Measurements from ENCODE around the gene NUP214.
A peak's percentile ranks its signal among the peaks of the same experiment; 100 is the strongest.
"Not testable (repeated sequence)": the region's sequence is repeated elsewhere in the genome, so short reads cannot be mapped to it uniquely, and the experiment has no call there.

NUP214 gene

DNA sequence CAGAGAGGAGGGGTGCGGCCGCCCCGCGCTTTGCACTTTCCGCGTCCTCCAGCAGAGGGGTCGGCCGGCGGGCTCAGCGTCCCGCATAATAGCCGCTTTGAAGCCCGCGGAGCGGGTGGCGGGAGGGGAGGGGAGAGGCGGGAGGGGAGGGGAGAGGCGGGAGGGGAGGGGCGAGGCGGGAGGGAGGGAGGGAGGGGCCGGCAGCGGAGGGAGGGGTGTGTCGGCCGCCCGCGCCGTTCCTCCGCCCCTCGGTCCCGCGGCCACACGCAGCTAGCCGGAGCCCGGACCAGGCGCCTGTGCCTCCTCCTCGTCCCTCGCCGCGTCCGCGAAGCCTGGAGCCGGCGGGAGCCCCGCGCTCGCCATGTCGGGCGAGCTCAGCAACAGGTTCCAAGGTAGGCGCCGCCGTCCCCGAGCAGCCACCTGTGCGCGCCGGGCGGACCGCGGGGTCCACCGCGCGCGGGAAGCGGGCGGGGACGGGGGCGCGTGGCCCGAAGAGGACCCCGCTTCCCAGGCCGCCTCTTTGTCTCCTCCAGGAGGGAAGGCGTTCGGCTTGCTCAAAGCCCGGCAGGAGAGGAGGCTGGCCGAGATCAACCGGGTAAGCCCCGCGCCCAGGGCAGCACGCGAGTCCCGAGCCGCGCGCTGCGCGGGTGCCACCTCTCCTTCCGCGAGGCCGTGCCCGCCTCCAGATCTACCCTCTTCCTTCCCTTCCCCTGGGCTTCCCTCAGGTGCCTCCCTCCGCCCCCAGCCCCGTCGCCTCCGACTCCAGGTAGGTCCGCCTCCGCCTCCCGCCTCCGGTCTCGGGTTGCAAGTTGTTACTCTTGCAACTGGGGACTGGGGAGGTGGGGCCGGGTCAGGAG, 28.9 kb upstream of the NUP214 start, which contains the start of gene AIF1L:
AIF1L (plus strand) TSS at position 263 of the 857 bp plus-strand sequence; CDS start at position 362, 99 bp downstream.
- peak; percentile 20 to 37 for DNase-seq

- DNase-seq = no peak
Observed at GRCh38 chr9:131097126-131097947, 28.0 kb upstream of the NUP214 start.

GRCh38 chr9:131097948-131098278, 27.5 kb upstream of the NUP214 start:
- DNase-seq = no peak

DNA sequence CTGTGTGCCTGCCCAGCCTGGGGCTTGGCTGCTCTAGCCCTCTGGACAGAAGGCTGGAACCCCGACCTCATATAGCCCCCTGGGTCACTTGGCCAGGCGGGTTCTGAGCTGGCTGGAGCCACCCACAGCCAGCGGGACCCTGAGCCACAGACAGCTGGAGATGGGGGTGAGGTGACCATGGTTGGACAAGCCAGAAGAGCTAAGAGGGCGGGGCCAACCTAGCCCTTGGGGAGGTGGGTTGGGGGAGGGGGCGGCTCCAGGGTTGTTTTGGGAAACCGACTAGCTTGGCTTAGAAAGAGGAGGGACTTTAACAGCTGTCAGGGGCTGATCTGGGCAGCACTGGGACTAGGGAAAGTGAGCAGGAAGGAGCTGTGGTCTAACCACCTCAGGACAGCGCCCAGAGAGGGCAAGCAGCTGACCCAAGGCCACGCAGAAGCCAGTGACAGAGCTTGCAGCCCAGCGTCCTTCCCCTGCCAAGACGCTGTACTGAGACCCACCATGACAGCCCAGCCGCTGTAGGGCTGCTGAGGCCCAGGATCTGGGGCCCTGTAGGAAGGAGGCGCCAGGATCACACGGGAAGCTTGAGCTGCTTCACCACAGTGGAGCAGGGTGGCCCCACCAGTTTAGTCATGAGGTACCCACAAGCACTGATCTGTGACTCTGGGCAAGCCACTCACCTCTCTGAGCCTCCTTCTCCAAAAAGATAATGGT, 26.8 kb upstream of the NUP214 start:
- no peak for DNase-seq

- DNase-seq = no peak
Observed at GRCh38 chr9:131099102-131099606, 26.2 kb upstream of the NUP214 start.

DNA sequence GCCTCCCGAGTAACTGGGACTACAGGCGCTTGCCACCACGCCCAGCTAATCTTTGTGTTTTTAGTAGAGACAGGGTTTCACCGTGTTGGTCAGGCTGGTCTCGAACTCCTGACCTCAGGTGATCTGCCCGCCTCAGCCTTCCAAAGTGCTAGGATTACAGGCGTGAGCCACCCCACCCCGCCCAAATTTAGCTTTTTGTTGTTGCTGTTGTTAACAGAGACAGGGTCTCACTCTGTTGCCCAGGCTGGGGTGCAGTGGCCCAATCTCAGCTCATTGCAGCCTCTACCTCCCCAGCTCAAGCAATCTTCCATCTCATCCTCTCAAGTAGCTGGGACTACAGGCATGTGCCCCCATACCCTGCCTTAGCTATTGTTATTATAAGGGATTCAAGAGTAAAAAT, 25.5 kb upstream of the NUP214 start:
- not testable (repeated sequence) for DNase-seq

- DNase-seq = no peak
Observed at GRCh38 chr9:131100445-131100844, 24.9 kb upstream of the NUP214 start.

DNA sequence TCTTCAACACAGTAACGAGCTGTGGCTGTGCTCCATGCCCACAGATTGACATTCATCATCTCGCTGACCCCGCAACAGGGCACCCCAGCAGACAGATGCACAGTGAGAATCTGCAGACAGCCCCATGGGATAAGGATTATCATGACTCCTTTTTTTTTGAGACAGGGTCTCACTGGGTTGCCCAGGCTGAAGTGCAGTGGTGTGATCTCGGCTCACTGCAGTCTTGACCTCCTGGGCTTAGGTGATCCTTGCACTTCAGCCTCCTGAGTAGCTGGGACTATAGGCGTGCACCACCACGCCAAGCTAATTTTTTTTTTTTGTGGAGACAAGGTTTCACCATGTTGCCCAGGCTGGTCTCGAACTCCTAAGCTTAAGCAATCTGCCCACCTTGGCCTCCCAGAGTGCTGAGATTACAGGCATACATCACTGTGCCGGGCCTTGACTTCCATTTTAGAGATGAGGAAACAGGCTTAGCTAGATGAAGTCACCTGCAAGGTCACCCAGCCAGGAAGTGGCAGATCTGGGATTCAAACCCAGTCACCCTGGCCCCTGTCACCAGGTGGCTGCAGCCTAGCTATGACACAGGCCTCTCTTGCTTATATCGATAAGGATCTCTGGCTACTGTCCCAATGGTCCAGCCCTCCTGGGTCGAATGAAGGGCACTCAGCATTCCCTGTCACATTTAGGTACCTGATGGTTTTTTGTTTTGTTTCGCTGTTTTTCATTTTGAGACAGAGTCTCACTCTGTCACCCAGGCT, 24.0 kb upstream of the NUP214 start:
- DNase-seq = no peak

DNA sequence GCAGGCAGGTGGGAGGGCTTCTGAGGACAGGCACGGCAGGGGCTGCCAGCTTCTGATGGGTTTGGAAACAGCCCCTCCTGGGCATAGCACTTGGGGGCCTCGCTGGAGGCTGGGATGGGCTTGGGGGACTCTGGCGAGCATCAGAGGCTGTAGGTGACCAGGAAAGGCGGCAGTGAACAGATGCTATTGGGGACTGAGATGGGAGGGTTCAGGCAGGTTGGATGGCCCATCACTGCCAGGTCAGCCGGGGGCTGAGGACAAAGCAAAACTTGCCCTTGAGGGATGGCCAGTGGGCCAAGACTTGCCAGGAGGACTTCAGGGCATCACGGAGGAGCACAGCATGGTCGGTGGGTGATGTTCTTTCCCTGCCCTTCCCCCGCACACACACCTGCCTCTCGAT, 22.4 kb upstream of the NUP214 start:
- DNase-seq = no peak

DNA sequence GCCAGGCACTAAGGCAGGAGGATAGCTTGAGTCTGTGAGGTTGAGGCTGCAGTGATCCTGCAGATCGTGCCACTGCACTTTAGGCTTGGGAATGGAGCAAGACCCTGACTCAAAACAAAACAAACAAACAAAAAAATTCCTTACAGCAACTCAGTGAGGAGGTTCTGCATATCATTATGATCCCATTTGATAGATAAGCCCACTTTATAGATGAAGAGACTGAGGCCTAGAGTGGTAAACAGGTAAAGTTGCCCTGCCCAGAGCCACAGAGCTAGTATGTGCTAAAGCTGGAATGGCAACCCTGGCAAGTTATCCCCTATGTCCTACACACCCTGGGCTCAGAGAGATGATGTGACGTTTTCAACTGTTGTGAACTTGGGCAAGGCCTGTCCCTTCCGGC, 21.9 kb upstream of the NUP214 start:
- no peak for DNase-seq

DNA sequence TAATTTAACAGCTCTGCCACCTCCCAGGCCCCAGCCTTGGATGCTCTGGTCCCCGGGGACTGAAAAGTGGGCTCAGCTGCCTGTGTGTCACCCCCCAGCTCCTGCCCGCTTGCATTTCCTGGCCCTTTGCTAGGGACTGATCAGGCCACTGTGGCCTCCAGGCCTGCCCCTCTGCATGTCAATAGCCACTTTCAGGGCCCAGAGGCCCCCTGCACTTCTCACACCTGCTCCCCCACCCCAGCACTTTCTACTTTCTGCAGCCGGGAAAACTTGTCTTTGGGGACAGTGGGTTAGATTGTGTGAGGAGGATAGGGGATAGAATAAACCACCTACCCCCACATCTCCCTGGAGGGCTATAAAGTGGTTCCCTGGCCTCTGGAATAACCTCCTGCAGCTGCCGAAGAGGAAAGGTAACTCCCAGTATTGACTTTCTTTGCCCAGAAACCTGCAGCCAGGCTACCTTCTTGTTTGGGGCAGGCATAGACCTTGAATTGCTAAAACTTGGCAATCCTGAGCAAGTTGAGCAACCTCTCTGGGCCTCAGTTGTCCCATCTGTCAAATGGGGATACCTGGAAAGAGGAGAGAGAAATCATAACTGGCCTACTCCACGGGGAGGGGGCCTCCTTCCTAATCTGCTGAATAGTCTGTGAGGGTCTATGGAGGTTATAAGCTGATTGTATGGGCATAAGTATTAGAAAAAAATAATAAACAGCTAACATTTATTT, 21.2 kb upstream of the NUP214 start:
- no peak for DNase-seq

GRCh38 chr9:131105952-131106351, 19.4 kb upstream of the NUP214 start:
- no peak for DNase-seq

GRCh38 chr9:131107760-131108159, 17.6 kb upstream of the NUP214 start:
- no peak for DNase-seq

DNA sequence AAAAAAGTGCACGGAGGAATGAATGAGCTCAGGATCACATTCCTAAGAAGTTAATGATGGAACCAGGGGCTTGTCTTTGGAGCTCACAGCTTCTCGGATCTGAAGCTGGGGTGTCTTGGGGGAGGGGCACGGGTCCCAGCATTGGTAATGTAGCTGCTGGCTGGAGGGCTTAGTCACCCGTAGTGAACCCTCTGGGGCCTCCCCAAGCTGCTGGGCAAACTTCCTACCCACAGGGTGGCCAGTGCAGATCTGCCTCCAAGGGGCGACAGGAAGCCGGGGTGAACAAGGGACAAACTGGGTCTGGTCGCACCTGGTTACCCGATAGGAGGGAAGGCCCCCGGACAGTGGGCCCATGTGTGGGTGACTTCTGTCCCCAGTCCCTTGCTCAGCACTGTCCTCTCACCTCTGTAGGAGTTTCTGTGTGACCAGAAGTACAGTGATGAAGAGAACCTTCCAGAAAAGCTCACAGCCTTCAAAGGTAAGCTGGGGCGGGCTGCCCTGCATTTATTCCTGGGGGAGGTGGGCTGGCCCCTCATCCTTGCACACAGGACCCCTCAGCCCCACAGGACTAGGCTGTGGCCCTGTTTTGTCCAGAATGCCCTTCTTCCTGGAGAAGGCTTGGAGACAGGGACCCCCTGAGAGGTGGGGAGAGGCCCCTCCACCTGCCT, 14.1 kb upstream of the NUP214 start:
- DNase-seq = no peak

GRCh38 chr9:131111854-131112311, 13.5 kb upstream of the NUP214 start:
- DNase-seq = no peak

GRCh38 chr9:131112374-131113154, 12.8 kb upstream of the NUP214 start:
- no peak for DNase-seq

- DNase-seq = no peak
Observed at GRCh38 chr9:131113655-131114054, 11.7 kb upstream of the NUP214 start.

- DNase-seq = no peak
Observed at GRCh38 chr9:131114084-131114535, 11.3 kb upstream of the NUP214 start.

GRCh38 chr9:131115360-131115742, 10.0 kb upstream of the NUP214 start:
- DNase-seq = not testable (repeated sequence)

Data from activated CD4-positive, alpha-beta T cell treated with anti-CD3 and anti-CD28 coated beads, Interleukin-2, amount 50 U/mL, for 48 hours (primary cell).